GM18526 (cell line): ENCODE data around the gene DNASE1L1.

ENCODE experiments used
- POLR2A ChIP-seq: IDR thresholded peaks from 3 replicates; pipeline ENCODE4 v1.6.1; 2011; ENCODE audit not compliant: insufficient read length; ENCODE audit errors: extremely low read depth

DNASE1L1 gene

DNA sequence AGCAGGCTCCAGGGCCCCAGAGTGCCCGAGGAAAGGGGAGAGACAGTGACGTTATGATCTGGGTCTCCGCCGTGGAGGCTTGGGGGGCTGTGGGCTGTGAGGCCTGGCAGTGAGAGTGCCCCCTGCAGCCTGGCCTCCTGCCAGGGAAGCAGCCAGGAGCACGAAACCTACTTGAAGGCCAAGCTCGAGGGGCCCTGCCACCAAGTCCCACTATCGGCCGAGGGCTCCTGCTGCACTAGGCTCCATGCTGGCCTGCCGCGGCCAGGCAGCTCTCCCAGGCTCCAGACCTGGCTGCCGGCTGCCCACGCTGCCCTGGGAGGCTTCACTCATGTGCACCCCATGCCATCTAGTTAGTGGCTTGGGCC lies 53.3 kb downstream of the DNASE1L1 start:
- TF ChIP-seq POLR2A, result no peak

DNA sequence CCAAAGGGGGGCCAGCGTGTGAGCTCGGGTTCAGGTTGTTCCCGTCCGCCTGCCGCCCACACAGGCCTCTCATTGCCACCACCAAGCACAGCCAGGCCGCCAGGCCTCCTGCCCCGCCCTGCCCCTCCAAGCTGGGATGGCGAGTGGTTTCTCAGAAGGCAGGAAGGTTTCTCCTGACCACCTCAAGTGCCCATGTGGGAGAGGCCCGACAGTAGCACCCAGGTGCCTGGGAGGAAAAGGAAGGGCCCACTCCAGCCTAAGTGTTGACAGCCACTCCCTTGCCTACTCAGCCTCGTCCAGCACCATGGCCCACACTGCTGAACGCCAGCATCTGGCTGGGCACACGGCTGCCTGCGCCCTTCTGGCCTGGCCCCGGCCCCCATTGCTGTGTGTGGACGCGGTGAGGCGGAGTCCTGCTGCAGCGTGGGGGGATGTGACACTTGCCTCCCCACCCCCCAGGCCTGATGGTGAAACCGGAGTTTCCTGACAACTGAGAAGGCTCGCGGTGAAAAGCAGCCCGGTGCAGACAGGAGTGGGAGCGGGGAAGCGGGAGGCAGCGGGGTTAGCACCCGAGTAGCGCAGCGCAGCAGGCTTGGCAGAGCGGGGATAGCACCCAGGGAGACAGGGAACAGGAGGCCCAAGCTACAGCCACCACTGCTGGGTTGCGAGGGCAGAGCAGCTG lies 53.8 kb downstream of the DNASE1L1 start:
- no peak for TF ChIP-seq POLR2A

DNA sequence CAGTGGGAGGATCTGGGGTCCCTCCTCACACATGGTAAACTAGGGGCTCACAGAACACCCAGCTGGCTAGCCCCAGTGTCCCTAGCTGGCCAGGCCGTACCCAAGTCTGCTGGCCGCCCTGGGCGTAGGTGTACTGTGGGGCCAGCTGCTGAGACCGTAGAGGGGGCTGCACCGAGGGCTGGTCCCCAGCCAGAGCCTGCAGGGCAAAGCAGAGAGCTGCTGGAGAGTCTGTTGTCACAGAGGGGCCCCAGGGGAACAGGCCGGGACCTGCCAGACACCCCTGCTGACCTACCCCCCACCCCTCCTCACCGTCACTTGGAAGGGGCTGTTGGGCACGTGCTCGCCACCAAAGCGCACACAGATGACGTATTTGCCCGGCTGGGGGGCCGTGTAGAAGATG lies 54.5 kb downstream of the DNASE1L1 start:
- no peak for TF ChIP-seq POLR2A

DNA sequence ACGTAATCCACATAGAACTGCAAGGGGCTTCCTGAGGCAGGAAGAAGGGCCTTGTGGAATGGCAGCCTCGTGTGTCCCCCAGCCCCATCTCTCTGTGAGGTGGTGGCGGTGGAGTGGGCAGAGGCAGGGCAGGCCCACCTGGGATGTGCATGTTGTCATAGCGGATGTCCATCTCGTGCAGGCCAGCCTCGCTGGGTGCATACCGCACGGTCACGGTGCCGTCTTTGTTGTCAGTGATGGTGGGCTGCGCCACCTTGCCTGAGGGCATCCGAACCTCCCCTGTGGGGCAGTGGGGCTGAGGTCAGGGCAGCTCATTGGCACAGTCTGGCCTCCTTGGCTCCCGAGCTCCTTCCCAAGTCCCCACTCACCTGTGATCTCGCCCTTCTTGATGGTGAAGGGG lies 55.0 kb downstream of the DNASE1L1 start:
- TF ChIP-seq POLR2A, result no peak

DNA sequence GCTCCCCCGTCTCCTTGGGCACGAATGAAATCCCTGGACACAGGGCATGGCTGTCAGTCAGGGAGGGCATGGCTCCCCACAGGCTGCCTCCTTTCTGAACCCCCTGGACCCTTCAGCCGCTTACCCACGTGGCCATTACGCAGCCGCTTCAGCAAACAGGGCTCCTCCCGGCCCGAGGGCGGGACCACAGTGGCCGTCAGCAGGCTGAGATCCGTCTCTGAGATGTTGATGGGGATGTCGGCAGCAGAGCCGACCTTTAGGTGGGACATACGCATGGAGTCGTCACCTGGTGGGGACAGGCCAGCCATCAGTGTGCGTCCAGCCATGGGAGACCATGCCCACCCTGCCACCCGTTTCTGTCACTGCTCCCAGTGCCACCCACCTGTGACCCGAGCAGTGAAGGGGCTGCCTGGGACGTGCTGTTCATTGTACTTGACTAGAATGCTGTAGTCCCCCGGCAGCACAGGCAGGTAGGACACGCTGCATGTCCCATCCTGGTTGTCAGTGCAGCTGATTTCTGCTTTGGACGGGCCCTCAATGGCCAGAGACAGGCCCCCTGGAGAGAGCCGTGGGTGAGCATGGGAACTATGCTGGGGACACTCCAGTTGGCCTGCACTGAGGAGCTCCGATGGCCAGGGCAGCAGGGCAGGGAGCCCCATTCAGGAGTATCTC lies 55.7 kb downstream of the DNASE1L1 start:
- no peak for TF ChIP-seq POLR2A

DNA sequence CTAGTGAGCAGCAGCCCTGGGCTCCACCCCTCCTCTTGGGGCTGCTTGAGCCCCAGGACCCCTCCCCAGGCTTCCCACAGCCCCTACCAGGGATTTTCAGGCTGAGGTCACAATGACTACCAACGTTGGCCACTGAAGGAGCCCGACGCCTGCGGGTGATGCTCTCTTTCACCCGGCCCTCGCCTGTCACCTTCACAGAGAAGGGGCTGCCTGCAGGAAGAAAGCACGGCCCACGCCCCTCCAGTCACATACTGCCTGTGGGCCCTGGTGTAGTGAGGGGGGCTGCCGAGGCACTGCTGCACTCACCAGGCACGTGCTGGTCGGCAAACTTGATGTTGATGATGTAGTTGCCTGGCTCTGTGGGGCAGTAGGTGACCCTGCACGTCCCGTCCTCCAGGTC lies 56.6 kb downstream of the DNASE1L1 start:
- no peak for TF ChIP-seq POLR2A

DNA sequence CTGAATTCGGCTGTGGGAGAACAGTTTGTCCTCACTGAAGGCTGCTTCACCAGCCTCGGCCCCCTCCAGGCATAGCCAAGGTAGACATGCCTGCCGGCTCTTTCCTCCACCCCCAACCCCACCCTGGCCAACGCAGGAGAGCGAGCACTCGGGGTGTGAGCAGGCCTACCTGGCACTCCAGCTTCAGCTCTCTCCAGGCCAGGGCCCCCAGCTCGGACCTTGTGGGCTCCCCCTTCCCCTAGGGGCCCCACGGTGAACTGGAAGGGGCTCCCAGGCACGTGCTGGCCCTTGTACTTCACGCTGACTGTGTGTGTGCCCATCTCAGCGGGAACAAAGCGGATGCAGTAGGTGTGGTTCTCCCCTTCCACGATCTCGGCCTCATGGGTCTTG lies 57.0 kb downstream of the DNASE1L1 start:
- no peak for TF ChIP-seq POLR2A
